HepG2 (cell line): Measurements from ENCODE around the gene HRG. TPM values are rescaled to one million over a fixed set of nuclear protein-coding genes. Genes with fewer than 3 reads are reported as not detected.

Source experiments
- CBX5 ChIP-seq: sonication (generic); formaldehyde crosslinking; IDR thresholded peaks from 2 replicates; pipeline ENCODE4 v1.4.0; 2020; ENCODE audit warnings: missing genetic modification reagents, borderline replicate concordance
- DMTF1 ChIP-seq: sonication (generic); formaldehyde crosslinking; IDR thresholded peaks from 2 replicates; pipeline ENCODE4 v1.4.0; 2020; ENCODE audit warnings: mild to moderate bottlenecking, missing genetic modification reagents
- ELF1 ChIP-seq: sonication (generic); formaldehyde crosslinking; IDR thresholded peaks from 2 replicates; pipeline ENCODE4 v1.4.0; 2020; ENCODE audit warnings: missing genetic modification reagents
- FOXP1 ChIP-seq, 2 experiments: fragments of 450-650 bp in 1 of 2; IDR thresholded peaks; 2 replicates each; pipeline ENCODE4 v1.6.1; 2017 to 2018; ENCODE audit warnings: antibody characterized with exemption in 1 of 2
- GABPA ChIP-seq, 2 experiments: IDR thresholded peaks; 2 replicates each; pipeline ENCODE4 v1.6.1; 2011 to 2016; ENCODE audit warnings: low read depth in 2 of 2, low read length in 1 of 2, missing biosample characterization in 1 of 2, missing genetic modification characterization in 1 of 2
- HOXA9 ChIP-seq: sonication (generic); formaldehyde crosslinking; IDR thresholded peaks from 2 replicates; pipeline ENCODE4 v1.8.1; 2022; ENCODE audit warnings: missing genetic modification reagents, mild to moderate bottlenecking, moderate library complexity, borderline replicate concordance
- MAF1 ChIP-seq: sonication (generic); formaldehyde crosslinking; IDR thresholded peaks from 2 replicates; pipeline ENCODE4 v1.5.0; 2020; ENCODE audit warnings: missing genetic modification reagents, borderline replicate concordance
- MEIS2 ChIP-seq: sonication (generic); formaldehyde crosslinking; IDR thresholded peaks from 2 replicates; pipeline ENCODE4 v1.9.0; 2021; ENCODE audit warnings: mild to moderate bottlenecking, missing genetic modification reagents
- MLX ChIP-seq: IDR thresholded peaks from 2 replicates; pipeline ENCODE4 v1.6.1; 2016
- SRY ChIP-seq: sonication (generic); formaldehyde crosslinking; IDR thresholded peaks from 2 replicates; pipeline ENCODE4 v1.8.0; 2022; ENCODE audit warnings: mild to moderate bottlenecking, missing genetic modification reagents
- TEF ChIP-seq: sonication (generic); formaldehyde crosslinking; IDR thresholded peaks from 2 replicates; pipeline ENCODE4 v1.5.0; 2020; ENCODE audit warnings: missing genetic modification reagents
- ZBTB26 ChIP-seq: IDR thresholded peaks from 2 replicates; pipeline ENCODE4 v1.6.1; 2016; ENCODE audit warnings: missing compliant biosample characterization, missing genetic modification reagents, borderline replicate concordance
- ZBTB44 ChIP-seq: sonication (generic); formaldehyde crosslinking; IDR thresholded peaks from 2 replicates; pipeline ENCODE4 v1.4.0; 2020; ENCODE audit warnings: missing genetic modification reagents
- ZFP82 ChIP-seq: sonication (generic); formaldehyde crosslinking; IDR thresholded peaks from 2 replicates; pipeline ENCODE4 v1.5.1; 2020; ENCODE audit warnings: mild to moderate bottlenecking, missing genetic modification reagents, borderline replicate concordance
- ZNF124 ChIP-seq: sonication (generic); formaldehyde crosslinking; IDR thresholded peaks from 2 replicates; pipeline ENCODE4 v1.4.0; 2020; ENCODE audit warnings: missing genetic modification reagents
- ZNF331 ChIP-seq: sonication (generic); formaldehyde crosslinking; IDR thresholded peaks from 2 replicates; pipeline ENCODE4 v1.4.0; 2020; ENCODE audit warnings: missing genetic modification reagents
- ZNF510 ChIP-seq: sonication (generic); formaldehyde crosslinking; IDR thresholded peaks from 2 replicates; pipeline ENCODE4 v1.4.0; 2020; ENCODE audit warnings: low read depth, mild to moderate bottlenecking, missing genetic modification reagents
- ZNF572 ChIP-seq: sonication (generic); formaldehyde crosslinking; IDR thresholded peaks from 2 replicates; pipeline ENCODE4 v1.5.1; 2020; ENCODE audit warnings: mild to moderate bottlenecking, missing genetic modification reagents
- ZNF691 ChIP-seq: sonication (generic); formaldehyde crosslinking; IDR thresholded peaks from 2 replicates; pipeline ENCODE4 v1.4.0; 2020; ENCODE audit warnings: missing genetic modification reagents, low read depth, mild to moderate bottlenecking, borderline replicate concordance
- ZNF792 ChIP-seq: IDR thresholded peaks from 2 replicates; pipeline ENCODE4 v1.6.1; 2016
- ZSCAN25 ChIP-seq: sonication (generic); formaldehyde crosslinking; IDR thresholded peaks from 2 replicates; pipeline ENCODE4 v1.8.0; 2022; ENCODE audit warnings: mild to moderate bottlenecking, missing genetic modification reagents
- polyA plus RNA-seq, 8 experiments: library from polyadenylated mRNA; depleted of rRNA in 3 of 8; stranded (reverse) in 7 of 8; unstranded in 1 of 8; fragments of >200 nt; fragmentation: Illumina TruSeq in 4 of 8; extraction: Trizol in 4 of 8; gene quantifications; 2 replicates each; pipeline versions ENCODE4 v1.2.1 to v1.2.3, GENCODE V29; 2011 to 2016; ENCODE audit warnings: low read depth in 4 of 8, missing spikeins in 1 of 8, mixed read lengths in 1 of 8; ENCODE audit not compliant: insufficient read depth in 1 of 8
- total RNA-seq, 5 experiments: library from RNA; depleted of rRNA; stranded (reverse); fragments of >200 nt; fragmentation: Illumina TruSeq; extraction: Trizol; gene quantifications; 2 replicates each; pipeline ENCODE4 v1.2.3, GENCODE V29; 2016; ENCODE audit warnings: low read depth in 1 of 5

The HRG gene
- total and polyA plus RNA-seq, 2 of the 13 experiments (the other 11 are each of a cell fraction or from before 2014, with no cell fraction given) = 0.09 to 0.11 TPM

GRCh38 chr3:186630950-186631641 is 34.7 kb upstream of the HRG start (continued):
- TF ChIP-seq TEF (CRISPR knock-in tag) = peak; percentile 97
- peak; percentile 50; the same call in 1 of the 2 replicates for TF ChIP-seq ZNF792 (CRISPR knock-in tag)
- no peak for TF ChIP-seq DMTF1
- no peak for TF ChIP-seq ZNF691 (CRISPR knock-in tag)
- peak; percentile 35; the same call in 1 of the 2 replicates for TF ChIP-seq ZBTB26 (CRISPR knock-in tag)
- no peak for TF ChIP-seq HOXA9 (CRISPR knock-in tag)
- peak; percentile 64 for TF ChIP-seq FOXP1 (IDR thresholded peaks at IDR 0.05)
- peak; percentile 90 for TF ChIP-seq FOXP1 (CRISPR knock-in tag; IDR thresholded peaks at IDR 0.05)
- peak; percentile 61; the same call in 1 of the 2 replicates for TF ChIP-seq CBX5 (CRISPR knock-in tag)
- peak; percentile 77; the same call in 1 of the 2 replicates for TF ChIP-seq ZSCAN25 (CRISPR knock-in tag)
- no peak for TF ChIP-seq MAF1
- TF ChIP-seq ZNF510 (CRISPR knock-in tag) = no peak
- TF ChIP-seq SRY (CRISPR knock-in tag) = no peak
- TF ChIP-seq ZNF124 (CRISPR knock-in tag) = no peak
- no peak for TF ChIP-seq ZFP82
- peak; percentile 72; the same call in 1 of the 2 replicates for TF ChIP-seq ZNF331 (CRISPR knock-in tag)
- peak; percentile 51; the same call in 1 of the 2 replicates for TF ChIP-seq MEIS2 (CRISPR knock-in tag)
- no peak for TF ChIP-seq ZNF572
- no peak for TF ChIP-seq GABPA (IDR thresholded peaks at IDR 0.05; ENCODE audit: low read depth, low read length)
- no peak for TF ChIP-seq GABPA (CRISPR knock-in tag; IDR thresholded peaks at IDR 0.05; ENCODE audit: low read depth)
- no peak for TF ChIP-seq ELF1 (CRISPR knock-in tag)
- no peak for TF ChIP-seq MLX (CRISPR knock-in tag)
- TF ChIP-seq ZBTB44 = no peak
